Measurements from ENCODE around the gene USP6.
"Not testable (repeated sequence)": the region's sequence is repeated elsewhere in the genome, so short reads cannot be mapped to it uniquely, and the experiment has no call there.

Gene USP6

DNA sequence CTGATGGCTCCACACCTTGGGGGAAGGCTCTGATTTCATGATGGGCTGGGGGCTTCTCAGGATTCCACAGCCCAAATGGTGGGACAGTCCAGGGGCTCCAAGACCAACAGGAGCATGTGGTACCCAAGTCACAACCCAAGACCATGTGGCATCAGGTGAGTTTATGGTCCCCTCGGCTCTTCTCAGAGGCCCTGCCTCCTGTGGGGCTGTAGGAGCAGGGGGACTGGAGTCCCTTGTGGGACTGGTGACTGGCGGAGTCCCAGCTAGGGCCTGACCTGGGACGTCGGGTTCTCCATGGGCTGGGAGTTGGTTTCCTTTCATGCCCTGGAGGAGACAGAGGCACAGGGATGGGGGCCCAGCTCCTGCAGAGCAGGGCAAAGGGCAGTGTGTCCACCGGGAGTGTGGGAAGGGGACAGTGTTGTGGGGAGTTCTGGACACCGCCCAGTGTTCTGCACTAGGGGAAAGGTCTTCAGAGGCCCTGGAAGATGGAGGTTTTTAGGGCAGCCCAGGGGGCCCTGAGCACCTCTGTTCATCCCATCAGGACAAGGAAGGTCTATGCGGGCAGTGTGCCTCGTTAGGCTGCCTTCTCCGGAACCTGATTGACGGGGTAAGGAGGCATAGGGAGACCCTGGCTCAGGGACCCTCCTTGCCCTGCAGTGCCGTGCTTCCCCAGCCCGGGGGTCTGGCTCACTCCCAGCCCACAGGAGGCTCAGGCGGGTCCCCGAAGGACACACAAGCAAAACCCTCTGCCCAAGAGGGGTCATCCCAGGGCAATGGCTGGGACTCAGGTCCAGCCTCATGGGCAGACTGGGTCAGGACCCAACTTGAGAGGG is 21.0 kb downstream of the USP6 start:
- DNase-seq = not testable (repeated sequence)

DNA sequence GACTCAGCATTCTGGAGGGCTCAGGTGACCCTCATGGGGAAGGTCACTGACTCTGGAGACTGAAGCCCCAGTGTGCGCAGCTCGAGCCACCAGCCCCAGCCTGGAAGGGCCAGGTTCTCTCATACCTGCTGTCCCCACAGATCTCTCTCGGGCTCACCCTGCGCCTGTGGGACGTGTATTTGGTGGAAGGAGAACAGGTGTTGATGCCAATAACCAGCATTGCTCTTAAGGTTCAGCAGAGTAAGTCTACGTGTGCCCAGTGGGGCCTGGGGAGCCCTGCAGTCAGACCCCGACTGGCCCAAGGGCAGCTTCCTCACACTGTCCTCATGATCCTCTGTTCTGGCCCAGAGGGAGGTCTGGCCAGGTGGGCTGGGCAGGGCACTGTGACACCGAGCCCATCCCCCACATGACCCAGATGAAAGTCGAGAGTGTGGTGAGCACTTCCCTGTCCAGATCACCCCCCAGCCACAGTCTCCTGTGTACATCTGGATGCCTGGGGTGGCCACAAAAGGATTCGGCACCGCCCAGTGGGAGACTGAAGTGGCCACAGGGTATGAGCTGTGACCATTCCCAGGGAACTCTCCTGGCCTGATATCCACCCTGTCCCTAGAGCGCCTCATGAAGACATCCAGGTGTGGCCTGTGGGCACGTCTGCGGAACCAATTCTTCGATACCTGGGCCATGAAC is 21.8 kb downstream of the USP6 start:
- not testable (repeated sequence) for DNase-seq

DNA sequence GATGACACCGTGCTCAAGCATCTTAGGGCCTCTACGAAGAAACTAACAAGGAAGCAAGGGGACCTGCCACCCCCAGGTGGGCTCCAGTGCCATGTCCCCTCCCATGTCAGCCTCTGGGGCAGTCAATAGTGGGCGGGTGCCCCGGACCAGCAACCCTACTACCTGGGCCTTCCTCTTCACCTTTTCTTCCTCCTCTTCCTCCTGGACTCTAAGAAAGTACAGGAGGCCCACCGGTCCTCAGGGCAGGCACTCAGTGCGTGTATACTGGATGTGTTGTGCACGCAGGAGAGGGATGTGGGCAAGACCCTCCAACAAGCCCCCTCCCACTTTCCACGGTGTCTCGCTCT is 22.3 kb downstream of the USP6 start:
- DNase-seq = not testable (repeated sequence)

DNA sequence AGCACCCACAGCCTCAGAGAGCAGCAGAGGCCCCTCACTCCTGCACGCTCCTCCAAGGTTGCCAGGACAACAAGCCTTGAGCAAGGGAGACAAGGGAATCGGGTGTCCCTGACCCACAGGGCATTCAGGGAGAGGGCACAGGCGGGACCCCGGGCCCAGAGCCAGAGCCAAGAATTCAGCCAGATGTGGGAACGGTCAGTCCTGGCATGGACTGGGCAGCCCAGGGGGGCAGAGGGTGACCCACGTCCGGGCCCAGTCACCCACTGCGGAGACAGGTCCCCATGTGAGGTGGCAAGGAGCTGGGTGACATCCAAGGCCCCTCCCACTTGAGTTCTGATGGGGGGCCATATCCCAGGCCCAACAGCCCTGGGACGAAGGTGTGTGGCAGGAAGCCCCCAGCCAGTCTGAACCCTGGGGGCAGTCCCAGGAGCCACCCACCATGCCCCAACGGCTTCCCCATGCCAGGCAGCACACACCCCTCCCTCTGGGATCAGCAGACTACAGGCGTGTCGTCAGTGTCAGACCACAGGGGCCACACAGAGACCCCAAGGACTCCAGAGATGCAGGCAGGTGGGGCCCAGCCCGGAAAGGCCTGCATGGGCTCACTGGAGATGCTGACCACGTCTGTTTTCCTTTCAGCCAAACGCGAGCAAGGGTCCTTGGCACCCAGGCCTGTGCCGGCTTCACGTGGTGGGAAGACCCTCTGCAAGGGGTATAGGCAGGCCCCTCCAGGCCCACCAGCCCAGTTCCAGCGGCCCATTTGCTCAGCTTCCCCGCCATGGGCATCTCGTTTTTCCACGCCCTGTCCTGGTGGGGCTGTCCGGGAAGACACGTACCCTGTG is 23.0 kb downstream of the USP6 start:
- DNase-seq = no peak

DNA sequence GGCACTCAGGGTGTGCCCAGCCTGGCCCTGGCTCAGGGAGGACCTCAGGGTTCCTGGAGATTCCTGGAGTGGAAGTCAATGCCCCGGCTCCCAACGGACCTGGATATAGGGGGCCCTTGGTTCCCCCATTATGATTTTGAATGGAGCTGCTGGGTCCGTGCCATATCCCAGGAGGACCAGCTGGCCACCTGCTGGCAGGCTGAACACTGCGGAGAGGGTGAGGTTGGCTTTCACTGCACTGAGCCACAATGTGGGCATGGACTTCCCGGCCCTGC is 23.6 kb downstream of the USP6 start:
- no peak for DNase-seq

DNA sequence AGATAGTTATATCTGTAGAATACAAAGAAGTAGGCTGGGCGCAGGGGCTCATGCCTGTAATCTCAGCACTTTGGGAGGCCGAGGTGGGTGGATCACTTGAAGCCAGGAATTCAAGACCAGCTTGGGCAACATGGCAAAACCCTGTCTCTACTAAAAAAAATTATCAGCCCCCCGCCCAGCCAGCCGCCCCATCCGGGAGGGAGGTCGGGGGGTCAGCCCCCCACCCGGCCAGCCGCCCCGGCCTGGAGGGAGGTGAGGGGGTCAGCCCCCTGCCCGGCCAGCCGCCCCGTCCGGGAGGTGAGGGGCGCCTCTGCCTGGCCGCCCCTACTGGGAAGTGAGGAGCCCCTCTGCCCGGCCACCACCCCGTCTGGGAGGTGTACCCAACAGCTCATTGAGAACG is 27.0 kb downstream of the USP6 start:
- DNase-seq = not testable (repeated sequence)

DNA sequence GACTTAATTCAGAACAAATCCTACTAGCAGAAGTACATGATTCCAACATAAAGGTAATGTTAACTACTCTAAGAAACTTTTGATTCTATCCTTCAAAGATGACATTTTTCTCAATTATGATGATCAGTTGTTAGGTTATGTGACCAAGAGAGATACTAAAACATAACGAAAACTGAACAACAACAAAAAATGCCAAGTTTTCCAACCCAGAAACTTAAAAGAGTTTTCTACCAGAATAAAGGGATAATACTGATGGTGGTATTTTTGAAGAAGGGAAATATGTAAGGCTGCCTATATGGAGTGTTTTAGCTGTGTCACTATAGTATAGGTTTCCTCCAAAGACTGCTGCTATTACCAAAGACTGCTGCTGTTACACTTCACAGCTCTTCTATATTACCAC is 30.3 kb downstream of the USP6 start:
- not testable (repeated sequence) for DNase-seq

DNA sequence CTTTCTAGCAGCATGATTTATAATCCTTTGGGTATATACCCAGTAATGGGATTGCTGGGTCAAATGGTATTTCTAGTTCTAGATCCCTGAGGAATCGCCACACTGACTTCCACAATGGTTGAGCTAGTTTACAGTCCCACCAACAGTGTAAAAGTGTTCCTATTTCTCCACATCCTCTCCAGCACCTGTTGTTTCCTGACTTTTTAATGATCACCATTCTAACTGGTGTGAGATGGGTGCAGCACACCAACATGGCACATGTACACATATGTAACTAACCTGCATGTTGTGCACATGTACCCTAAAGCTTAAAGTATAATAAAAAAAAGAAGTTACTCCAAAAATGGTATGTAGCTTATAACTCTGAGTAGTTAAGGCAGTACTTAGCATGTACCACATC is 44.9 kb downstream of the USP6 start:
- DNase-seq = not testable (repeated sequence)

DNA sequence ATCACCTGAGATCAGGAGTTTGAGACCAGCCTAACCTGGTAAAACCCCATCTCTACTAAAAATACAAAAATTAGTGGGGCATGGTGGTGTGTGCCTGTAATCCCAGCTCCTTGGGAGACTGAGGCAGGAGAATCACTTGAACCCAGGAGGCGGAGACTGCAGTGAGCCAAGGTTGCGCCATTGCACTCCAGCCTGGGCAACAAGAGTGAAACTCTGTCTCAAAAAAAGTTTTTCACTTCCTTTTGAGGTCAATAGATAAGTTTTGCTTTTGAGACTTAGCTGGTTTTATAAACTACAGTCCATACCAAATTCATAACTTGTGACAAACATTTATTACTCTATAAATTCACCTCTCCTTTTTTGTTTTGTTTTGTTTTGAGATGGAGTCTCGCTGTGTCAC is 46.0 kb downstream of the USP6 start:
- DNase-seq = not testable (repeated sequence)

DNA sequence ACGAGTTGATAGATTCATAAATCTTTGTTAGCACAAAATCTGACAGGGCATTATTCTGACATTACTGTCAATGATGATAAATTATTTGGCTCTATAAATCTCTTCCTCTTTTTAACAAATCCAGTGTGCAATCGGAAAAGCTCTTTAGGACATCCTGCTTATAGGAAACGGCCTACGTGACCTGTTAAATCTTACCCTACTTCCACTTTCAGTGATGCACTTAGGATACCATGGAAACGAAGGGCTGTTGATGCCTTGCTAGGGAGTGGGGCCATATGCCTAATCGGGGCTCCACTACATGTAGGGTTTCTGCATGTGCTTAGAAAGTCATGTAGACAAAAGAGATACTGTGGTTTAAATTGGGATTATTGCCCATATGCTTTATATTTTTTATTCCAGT is 48.6 kb downstream of the USP6 start:
- DNase-seq = no peak

DNA sequence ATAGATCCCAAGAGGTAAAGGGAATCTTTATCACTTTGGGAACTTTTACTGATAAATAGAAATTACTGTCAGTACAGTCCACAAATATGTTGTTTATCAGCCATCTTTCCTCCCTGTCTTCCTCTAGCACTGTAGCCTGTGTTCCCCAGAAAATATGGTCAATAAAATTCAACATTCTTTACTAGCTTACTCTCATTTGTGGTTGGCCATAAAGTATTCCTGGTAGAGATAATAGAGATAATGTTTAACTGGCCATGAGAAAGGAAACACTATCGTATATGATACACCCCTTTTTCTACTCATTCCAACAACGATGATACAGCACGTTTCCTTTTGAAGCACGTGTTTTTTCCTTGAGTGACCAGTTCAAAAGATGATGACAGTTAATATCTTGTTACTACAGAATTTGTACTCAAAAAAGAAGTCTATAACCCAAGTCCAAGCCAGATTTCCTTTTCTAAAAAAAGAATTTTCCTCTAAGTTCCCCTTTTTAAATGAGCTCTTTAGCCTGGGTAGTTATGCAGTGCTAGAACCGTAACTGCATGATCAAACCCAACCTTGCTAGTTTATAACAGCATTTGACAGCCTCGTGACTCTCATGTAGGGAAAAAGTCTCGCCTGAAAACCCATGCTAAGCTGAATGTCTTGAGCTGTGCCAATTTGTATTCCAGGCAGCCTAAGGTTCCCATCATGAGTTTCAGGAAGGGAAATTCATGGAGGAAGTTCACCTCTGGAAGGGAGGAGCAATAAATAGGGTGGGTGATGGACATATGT is 50.1 kb downstream of the USP6 start:
- DNase-seq = not testable (repeated sequence)

DNA sequence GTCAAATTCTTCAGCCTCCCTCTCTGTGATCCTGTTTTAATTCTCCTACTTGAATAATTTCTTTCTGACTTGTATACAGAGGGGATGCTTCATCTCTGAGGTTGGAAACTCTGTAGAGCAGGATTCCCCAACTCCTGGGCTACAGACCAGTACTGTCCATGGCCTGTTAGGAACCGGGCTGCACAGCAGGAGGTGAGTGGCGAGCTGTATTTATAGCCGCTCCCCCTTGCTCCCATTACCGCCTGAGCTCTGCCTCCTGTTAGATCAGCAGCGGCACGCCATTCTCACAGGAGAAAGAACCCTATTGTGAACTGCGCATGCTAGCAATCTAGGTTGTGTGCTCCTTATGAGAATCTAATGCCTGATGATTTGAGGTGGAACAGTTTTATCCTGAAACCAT is 59.2 kb downstream of the USP6 start:
- not testable (repeated sequence) for DNase-seq

DNA sequence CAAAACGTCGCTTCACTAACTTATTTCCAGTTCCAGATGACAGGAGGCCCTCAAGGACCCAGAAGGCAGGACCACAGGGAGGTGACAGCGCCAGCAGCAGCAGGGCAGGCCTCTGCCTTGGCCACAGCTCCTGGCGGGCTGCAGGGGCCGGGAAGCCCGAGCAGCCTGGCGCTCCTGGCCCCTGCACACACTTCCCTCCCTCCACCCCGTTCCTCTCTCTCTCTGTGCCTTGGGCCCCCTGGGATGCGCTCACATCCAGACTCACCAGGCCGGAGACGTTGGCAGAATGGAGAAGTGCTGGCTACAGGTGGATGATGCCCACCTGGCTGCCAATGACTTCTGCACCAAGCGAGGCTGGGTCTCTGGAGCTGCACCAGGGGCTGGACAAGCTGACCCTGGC is 63.2 kb downstream of the USP6 start:
- DNase-seq = no peak

DNA sequence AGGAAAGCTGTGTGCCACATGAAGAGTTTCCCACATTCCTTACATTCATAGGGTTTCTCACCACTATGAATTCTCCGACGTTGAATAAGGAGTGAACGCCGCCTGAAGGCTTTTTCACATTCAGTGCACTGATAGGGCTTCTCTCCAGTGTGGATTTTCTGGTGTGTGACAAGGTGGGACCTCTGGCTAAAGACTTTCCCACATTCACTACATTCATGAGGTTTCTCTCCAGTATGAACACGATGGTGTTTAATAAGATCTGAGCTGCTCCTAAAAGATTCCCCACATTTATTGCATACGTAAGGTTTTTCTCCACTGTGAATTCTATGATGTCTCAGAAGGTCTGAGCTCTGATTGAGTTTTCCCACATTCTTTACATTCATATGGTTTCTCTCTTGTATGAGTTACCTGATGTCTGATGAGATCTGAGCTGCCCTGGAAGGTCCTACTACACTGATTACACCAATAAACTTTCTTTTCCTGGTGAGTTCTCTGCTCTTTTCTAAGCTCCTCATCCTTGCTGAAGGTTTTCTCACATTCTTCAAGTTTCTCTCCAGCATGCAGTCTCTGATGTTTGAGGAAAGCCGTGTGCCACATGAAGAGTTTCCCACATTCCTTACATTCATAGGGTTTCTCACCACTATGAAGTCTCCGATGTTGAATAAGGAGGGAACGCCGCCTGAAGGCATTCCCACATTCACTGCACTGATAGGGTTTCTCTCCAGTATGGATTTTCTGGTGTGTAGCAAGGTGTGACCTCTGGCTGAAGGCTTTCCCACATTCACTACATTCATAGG is 65.9 kb downstream of the USP6 start:
- DNase-seq = no peak

DNA sequence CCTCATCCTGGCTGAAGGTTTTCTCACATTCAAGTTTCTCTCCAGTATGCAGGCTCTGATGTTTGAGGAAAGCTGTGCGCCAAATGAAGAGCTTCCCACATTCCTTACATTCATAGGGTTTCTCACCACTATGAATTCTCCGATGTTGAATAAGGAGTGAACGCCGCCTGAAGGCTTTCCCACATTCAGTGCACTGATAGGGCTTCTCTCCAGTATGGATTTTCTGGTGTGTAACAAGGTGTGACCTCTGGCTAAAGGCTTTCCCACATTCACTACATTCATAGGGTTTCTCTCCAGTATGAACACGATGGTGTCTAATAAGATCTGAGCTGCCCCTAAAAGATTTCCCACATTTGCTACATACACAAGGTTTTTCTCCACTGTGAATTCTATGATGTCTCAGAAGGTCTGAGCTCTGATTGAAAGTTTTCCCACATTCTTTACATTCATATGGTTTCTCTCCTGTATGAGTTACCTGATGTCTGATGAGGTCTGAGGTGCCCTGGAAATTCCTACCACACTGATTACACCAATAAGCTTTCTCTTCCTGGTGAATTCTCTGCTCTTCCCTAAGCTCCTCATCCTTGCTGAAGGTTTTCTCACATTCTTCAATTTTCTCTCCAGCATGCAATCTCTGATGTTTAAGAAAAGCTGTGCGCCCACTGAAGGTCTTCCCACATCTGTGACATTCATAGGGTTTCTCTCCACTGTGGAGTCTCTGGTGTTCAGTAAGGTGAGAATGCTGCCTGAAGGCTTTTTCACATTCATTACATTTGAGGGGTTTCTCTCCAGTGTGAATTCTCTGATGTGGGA is 67.0 kb downstream of the USP6 start:
- DNase-seq = no peak

DNA sequence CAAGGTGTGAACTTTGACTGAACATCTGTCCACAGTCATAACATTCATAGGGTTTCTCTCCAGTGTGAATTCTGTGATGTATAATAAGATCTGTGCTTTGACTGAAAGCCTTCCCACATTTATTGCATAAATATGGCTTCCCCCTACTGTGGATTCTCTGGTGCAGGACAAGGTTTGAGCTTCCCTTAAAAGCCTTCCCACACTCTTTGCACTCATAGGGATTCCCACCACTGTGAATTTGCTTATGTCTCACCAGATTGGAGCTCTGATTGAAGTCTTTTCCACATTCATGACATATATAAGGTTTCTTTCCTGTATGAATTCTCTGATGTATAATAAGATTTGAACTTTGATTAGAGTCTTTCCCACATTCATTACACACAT is 67.6 kb downstream of the USP6 start:
- DNase-seq = no peak

DNA sequence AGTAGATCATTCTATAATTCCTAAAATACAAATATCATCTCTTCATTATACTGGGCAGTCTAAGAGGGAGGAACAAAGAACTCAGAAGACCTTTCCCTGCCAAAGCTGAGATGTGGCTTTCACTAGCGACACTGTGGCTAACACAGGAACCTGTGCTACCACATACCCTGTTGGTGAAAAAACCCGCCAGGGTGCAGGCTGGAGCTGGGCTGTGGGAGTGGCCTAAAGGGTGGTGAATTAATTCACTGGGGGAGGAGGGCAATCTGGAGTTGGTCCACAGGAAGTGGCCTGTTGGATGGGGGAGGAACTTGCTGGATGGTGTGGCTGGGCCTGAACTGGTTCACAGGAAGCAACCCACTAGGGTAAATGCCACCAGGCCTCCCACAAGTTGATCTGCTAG is 68.5 kb downstream of the USP6 start:
- DNase-seq = no peak

DNA sequence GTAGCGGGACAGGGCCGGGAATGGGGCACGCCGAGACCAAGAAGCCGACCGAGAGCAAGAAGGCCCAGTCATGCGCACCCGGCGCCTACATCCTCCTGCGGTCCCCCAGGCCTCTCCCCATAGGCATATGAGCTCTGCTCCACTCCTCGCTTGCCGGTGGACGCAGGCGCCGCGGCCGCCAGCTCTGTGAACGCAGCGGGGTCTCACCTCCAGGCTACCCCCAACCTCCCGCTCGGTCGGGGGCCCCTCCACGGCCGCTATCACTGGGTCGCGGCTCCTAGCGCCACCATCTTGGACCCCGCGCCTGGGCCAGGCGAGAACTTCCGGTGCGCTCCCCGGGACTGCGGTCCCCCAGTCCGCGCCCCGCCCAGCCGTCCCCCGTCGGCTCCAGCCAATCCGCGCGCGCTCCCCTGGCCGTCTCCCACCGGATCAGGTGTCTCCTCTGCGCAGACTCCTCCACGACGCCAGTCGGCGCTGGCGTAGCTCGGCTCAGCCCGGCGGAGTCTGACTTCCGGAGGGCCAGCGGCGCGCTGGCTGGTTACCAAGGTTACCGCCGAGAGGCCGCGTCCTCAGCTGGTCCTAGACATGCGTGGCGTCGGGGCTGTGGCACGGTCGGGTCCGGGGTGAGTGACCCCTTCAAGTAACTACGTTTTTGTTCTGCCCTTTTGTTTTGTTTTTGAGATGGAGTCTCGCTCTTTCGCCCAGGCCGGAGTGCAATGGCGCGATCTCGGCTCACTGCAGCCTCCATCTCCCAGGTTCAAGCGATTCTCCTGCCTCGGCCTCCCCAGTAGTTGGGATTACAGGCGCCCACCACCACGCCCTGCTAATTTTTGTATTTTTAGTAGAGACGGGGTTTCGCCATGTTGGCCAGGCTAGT is 75.9 kb downstream of the USP6 start, which contains the start of gene ZNF594:
Gene ZNF594, minus strand, starts transcription at position 328 of the 877 bp plus-strand sequence. CDS start 7,612 bp downstream, outside the sequence.
- DNase-seq = peak; percentile 94

DNA sequence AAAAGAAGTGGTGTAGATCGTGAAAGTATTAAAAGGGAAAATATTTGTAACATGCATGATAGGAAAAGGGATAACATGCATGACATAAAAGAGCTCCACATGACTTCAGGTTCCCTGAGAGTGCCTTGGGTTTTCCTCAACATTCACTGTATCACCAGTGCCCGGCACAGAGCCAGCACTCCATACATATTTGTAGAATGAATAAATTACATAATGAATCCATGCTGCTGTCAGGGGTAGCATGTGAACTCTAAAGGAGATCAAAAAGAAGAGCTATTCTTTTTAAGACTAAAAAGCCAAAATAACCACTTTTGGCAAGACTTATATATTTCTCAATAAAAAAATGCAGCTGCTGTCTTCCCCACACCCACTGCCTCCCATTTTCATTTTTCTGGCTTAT is 78.5 kb downstream of the USP6 start:
- peak; percentile 19 for DNase-seq

DNA sequence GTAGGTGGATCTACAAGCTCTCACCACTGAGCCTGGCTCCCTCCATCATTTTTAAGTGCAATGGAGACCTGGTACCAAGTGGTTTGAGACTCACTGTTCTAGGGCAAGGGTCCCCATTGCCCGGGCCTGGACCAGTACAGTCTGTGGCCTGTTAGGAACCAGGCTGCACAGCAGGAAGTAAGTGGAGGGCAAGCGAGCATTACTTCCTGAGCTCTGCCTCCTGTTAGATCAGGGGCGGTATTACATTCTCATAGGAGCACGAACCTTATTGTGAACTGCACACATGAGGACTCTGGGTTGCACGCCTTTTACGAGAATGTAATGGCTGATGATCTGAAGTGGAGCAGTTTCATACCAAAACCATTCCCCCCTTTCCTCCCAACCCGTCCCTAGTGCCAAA is 82.6 kb downstream of the USP6 start:
- no peak for DNase-seq
